Measurements from ENCODE around the gene FANCC.

DNA sequence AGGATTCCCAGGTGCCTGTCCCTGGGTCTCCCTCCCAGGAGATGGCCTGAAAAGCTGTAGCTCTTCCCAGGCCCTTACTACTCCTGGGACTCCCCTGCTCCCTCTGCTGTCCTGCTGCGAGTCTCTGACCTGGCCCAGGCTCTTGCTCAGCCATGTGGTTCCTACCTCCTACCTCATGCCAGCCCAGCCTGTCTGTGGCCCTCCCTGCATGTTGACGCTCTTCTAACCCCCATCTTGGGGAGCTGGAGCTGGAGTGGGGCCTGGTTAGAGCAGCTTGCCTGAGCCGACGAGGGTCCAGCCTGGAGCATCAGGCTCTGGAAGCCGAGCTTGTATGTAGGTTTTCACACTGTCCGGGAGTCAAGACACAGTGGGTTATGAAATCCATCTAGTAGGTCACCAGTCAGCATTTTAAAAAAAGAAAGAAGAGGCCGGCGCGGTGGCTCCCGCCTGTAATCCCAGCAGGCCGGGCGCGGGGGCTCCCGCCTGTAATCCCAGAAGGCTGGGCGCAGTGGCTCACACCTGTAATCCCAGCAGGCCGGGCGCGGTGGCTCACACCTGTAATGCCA lies 244.4 kb downstream of the FANCC start:
- no peak for TF ChIP-seq SIN3A (conservative IDR thresholded peaks at IDR 0.05 in 1 of 2, IDR thresholded peaks at IDR 0.05 in 1 of 2; ENCODE audit: low read depth in 1 of 2, low read length in 2 of 2)
- TF ChIP-seq CEBPB (IDR thresholded peaks at IDR 0.05; ENCODE audit: low read depth, low read length), result no peak
- no peak for TF ChIP-seq EGR1 (IDR thresholded peaks at IDR 0.05; ENCODE audit: borderline replicate concordance, low read depth, low read length)
- TF ChIP-seq POLR2AphosphoS5 (IDR thresholded peaks at IDR 0.05; ENCODE audit: low read depth, low read length), result no peak
